Measurements from ENCODE around the gene ANKS6. TPM values are rescaled to one million over a fixed set of nuclear protein-coding genes. Genes with fewer than 3 reads are reported as not detected.

Gene ANKS6
- 38.3 TPM for polyA plus RNA-seq (2012; ENCODE audit: insufficient read length, low read depth)

- TF ChIP-seq POLR2AphosphoS5 (IDR thresholded peaks at IDR 0.05; ENCODE audit: low read depth, low read length) (no peak), FOXP2 (optimal IDR thresholded peaks at IDR 0.05; ENCODE audit: borderline replicate concordance, extremely low read depth, extremely low read length, insufficient read depth) (no peak), REST (IDR thresholded peaks at IDR 0.05; ENCODE audit: insufficient read depth in 1 of 2, low read depth in 2 of 2, low read length in 2 of 2) (no peak), SIN3A (IDR thresholded peaks at IDR 0.05; ENCODE audit: borderline replicate concordance, insufficient read depth, low read length) (no peak), TAF1 (IDR thresholded peaks at IDR 0.05; ENCODE audit: borderline replicate concordance, insufficient read depth, low read length) (0 out of 2 replicates have a peak, but pooled peaks have one; percentile 48)
Observed at GRCh38 chr9:98796364-98797101, at the start of gene ANKS6. TSS of gene ANKS6 (minus strand) at chr9:98796555. CDS start at chr9:98796491, 64 bp downstream.

- TF ChIP-seq TAF1 (IDR thresholded peaks at IDR 0.05; ENCODE audit: borderline replicate concordance, insufficient read depth, low read length): no peak
- TF ChIP-seq REST (IDR thresholded peaks at IDR 0.05; ENCODE audit: insufficient read depth in 1 of 2, low read depth in 2 of 2, low read length in 2 of 2): no peak
- no peak for TF ChIP-seq FOXP2 (optimal IDR thresholded peaks at IDR 0.05; ENCODE audit: borderline replicate concordance, extremely low read depth, extremely low read length, insufficient read depth)
- TF ChIP-seq SIN3A (IDR thresholded peaks at IDR 0.05; ENCODE audit: borderline replicate concordance, insufficient read depth, low read length): no peak
- no peak for TF ChIP-seq POLR2AphosphoS5 (IDR thresholded peaks at IDR 0.05; ENCODE audit: low read depth, low read length)
Observed at GRCh38 chr9:98846081-98846480, 49.7 kb upstream of the ANKS6 start.

- TF ChIP-seq TAF1 (IDR thresholded peaks at IDR 0.05; ENCODE audit: borderline replicate concordance, insufficient read depth, low read length) (no peak), POLR2AphosphoS5 (IDR thresholded peaks at IDR 0.05; ENCODE audit: low read depth, low read length) (no peak), REST (IDR thresholded peaks at IDR 0.05; ENCODE audit: insufficient read depth in 1 of 2, low read depth in 2 of 2, low read length in 2 of 2) (no peak), FOXP2 (optimal IDR thresholded peaks at IDR 0.05; ENCODE audit: borderline replicate concordance, extremely low read depth, extremely low read length, insufficient read depth) (no peak), SIN3A (IDR thresholded peaks at IDR 0.05; ENCODE audit: borderline replicate concordance, insufficient read depth, low read length) (no peak)
Observed at GRCh38 chr9:98842510-98842909, 46.2 kb upstream of the ANKS6 start.

GRCh38 chr9:98839724-98840123 is 43.4 kb upstream of the ANKS6 start:
- TF ChIP-seq REST (IDR thresholded peaks at IDR 0.05; ENCODE audit: insufficient read depth in 1 of 2, low read depth in 2 of 2, low read length in 2 of 2): no peak
- no peak for TF ChIP-seq SIN3A (IDR thresholded peaks at IDR 0.05; ENCODE audit: borderline replicate concordance, insufficient read depth, low read length)
- TF ChIP-seq TAF1 (IDR thresholded peaks at IDR 0.05; ENCODE audit: borderline replicate concordance, insufficient read depth, low read length): no peak
- TF ChIP-seq FOXP2 (optimal IDR thresholded peaks at IDR 0.05; ENCODE audit: borderline replicate concordance, extremely low read depth, extremely low read length, insufficient read depth): no peak
- TF ChIP-seq POLR2AphosphoS5 (IDR thresholded peaks at IDR 0.05; ENCODE audit: low read depth, low read length): no peak
